Fibroblast of the aortic adventitia (primary cell): Measurements from ENCODE around the gene AP3S1. TPM values are rescaled to one million over a fixed set of nuclear protein-coding genes. Genes with fewer than 3 reads are reported as not detected.
"Not testable (repeated sequence)": the region's sequence is repeated elsewhere in the genome, so short reads cannot be mapped to it uniquely, and the experiment has no call there.

Experiments
- DNase-seq: peaks from one replicate; pipeline ENCODE4 v3.0.0-alpha.2; 2010; ENCODE audit warnings: low read depth
- H3K4me3 ChIP-seq: 2 replicates; pipeline ENCODE4 v1.5.1; 2011; ENCODE audit warnings: low read depth, mild to moderate bottlenecking, control low read depth, low read length, moderate library complexity
- CTCF ChIP-seq: IDR thresholded peaks from 2 replicates; pipeline ENCODE4 v1.5.1; 2011; ENCODE audit warnings: mild to moderate bottlenecking, low read length, control low read depth, inconsistent platforms; ENCODE audit not compliant: insufficient read depth
- total RNA-seq: library from RNA; depleted of rRNA; stranded (reverse); fragments of >200 nt; gene quantifications from 2 replicates; pipeline ENCODE4 v1.2.3, GENCODE V29; 2012; ENCODE audit warnings: low replicate concordance

Gene AP3S1
- total RNA-seq, 1 donor: 237 TPM

GRCh38 chr5:115898656-115899055 lies 56.9 kb downstream of the AP3S1 start:
- DNase-seq: no peak
- no peak for TF ChIP-seq CTCF
- no peak overlapping the region for H3K4me3 ChIP-seq

GRCh38 chr5:115907177-115907576 lies 65.4 kb downstream of the AP3S1 start:
- DNase-seq: no peak
- TF ChIP-seq CTCF: no peak
- H3K4me3 ChIP-seq: no peak overlapping the region

- H3K4me3 ChIP-seq, DNase-seq: not testable (repeated sequence)
These were observed 72.1 kb downstream of the AP3S1 start for GRCh38 chr5:115913623-115914400.

- no peak overlapping the region for H3K4me3 ChIP-seq
- DNase-seq: peak; percentile 27
- no peak for TF ChIP-seq CTCF
These were observed 78.5 kb downstream of the AP3S1 start for GRCh38 chr5:115920171-115920725.

- not testable (repeated sequence) for DNase-seq, H3K4me3 ChIP-seq
These were observed 87.1 kb downstream of the AP3S1 start for GRCh38 chr5:115928578-115929407.

- DNase-seq: not testable (repeated sequence)
These were observed 88.4 kb downstream of the AP3S1 start for GRCh38 chr5:115930171-115930570.

GRCh38 chr5:115930630-115931337 lies 89.0 kb downstream of the AP3S1 start:
- TF ChIP-seq CTCF: no peak
- peak; percentile 33 for DNase-seq
- no peak overlapping the region for H3K4me3 ChIP-seq

More at GRCh38 chr5:115930171-115930570, 88.4 kb downstream of the AP3S1 start:
- not testable (repeated sequence) for H3K4me3 ChIP-seq

GRCh38 chr5:115932991-115933390 lies 91.3 kb downstream of the AP3S1 start:
- no peak for DNase-seq
- H3K4me3 ChIP-seq: no peak overlapping the region
- no peak for TF ChIP-seq CTCF
